ENCODE data around the gene GFRA1. TPM values are rescaled to one million over a fixed set of nuclear protein-coding genes. Genes with fewer than 3 reads are reported as not detected.

GFRA1 gene
- total and polyA plus RNA-seq, 2 donors (not counting 1 experiment from before 2014, with no cell fraction given), result not detected

GRCh38 chr10:116133634-116134033, 139.4 kb downstream of the GFRA1 start:
- no peak overlapping the region for H3K4me3 ChIP-seq (ENCODE audit: control extremely low read depth in 1 of 5, extremely low read depth in 1 of 5, insufficient read depth in 1 of 5, low read depth in 2 of 5, low read length in 4 of 5)
- H3K9ac ChIP-seq (ENCODE audit: low read length), result no peak overlapping the region
- H3K9me3 ChIP-seq (ENCODE audit: control extremely low read depth in 1 of 3, control insufficient read depth in 2 of 3, insufficient read depth in 1 of 3, low read length in 2 of 3), result peaks cover 0 to 5% (median 0%) of the 10 kb centered on the region in 3 donors
- Mint-ChIP-seq H3K9me3 (ENCODE audit: insufficient read depth) (peaks cover 2% of the 10 kb centered on the region), H3K4me3 (no peak overlapping the region), H3K4me1 (no peaks in the 10 kb centered on the region), H3K27ac (no peak overlapping the region), H3K27me3 (no peaks in the 10 kb centered on the region)
- no peak for ATAC-seq (ENCODE audit: low read depth)
- no peak overlapping the region for H2AFZ ChIP-seq (ENCODE audit: insufficient read depth, low read depth, low read length, poor library complexity, severe bottlenecking)
- H3K79me2 ChIP-seq (ENCODE audit: control insufficient read depth, insufficient read depth, low read length), result no peaks in the 10 kb centered on the region
- no peak overlapping the region for H3K4me2 ChIP-seq (replicated peaks; ENCODE audit: low read depth, low read length, poor library complexity, severe bottlenecking)
- intact Hi-C loops (cut with micrococcal nuclease), result no loop called here
- ChIA-PET CTCF (no interaction called here), POLR2A (no interaction called here)
- WGBS (ENCODE audit: insufficient coverage), result 81% methylated on average over 4 of the region's 7 CpGs
- TF ChIP-seq EZH2 (IDR thresholded peaks at IDR 0.05; ENCODE audit: borderline replicate concordance, insufficient read depth, low read depth, low read length, poor library complexity, severe bottlenecking) (no peak), CTCF (IDR thresholded peaks at IDR 0.05) (no peak)
- no peak overlapping the region for H3K27ac ChIP-seq (ENCODE audit: low read length in 2 of 2)
- no peaks in the 10 kb centered on the region for H3K36me3 ChIP-seq (replicated peaks in 1 of 2; ENCODE audit: control extremely low read depth in 1 of 2, control insufficient read depth in 1 of 2, extremely low read depth in 1 of 2, insufficient read depth in 2 of 2, low read length in 1 of 2)
- no peaks in the 10 kb centered on the region for H3K4me1 ChIP-seq (ENCODE audit: control insufficient read depth in 2 of 2, insufficient read depth in 2 of 2, low read length in 2 of 2)
- DNase-seq, result no peak
- no peaks in the 10 kb centered on the region for H3K27me3 ChIP-seq (replicated peaks in 1 of 4; ENCODE audit: control extremely low read depth in 1 of 4, control insufficient read depth in 3 of 4, insufficient read depth in 4 of 4, low read length in 3 of 4)
- H4K20me1 ChIP-seq (ENCODE audit: control insufficient read depth, insufficient read depth, low read length, poor library complexity, severe bottlenecking), result no peaks in the 10 kb centered on the region

- ATAC-seq (ENCODE audit: low read depth), result no peak
- intact Hi-C loops (cut with micrococcal nuclease), result no loop called here
- TF ChIP-seq CTCF (IDR thresholded peaks at IDR 0.05) (no peak), EZH2 (IDR thresholded peaks at IDR 0.05; ENCODE audit: borderline replicate concordance, insufficient read depth, low read depth, low read length, poor library complexity, severe bottlenecking) (no peak)
- no peak overlapping the region for H3K4me2 ChIP-seq (replicated peaks; ENCODE audit: low read depth, low read length, poor library complexity, severe bottlenecking)
- no peaks in the 10 kb centered on the region for H3K79me2 ChIP-seq (ENCODE audit: control insufficient read depth, insufficient read depth, low read length)
- H3K27ac ChIP-seq (ENCODE audit: low read length in 2 of 2), result no peak overlapping the region
- no peak overlapping the region for H3K4me3 Mint-ChIP-seq
- ChIA-PET POLR2A (no interaction called here), CTCF (no interaction called here)
- peaks cover 0 to 5% (median 0%) of the 10 kb centered on the region in 3 donors for H3K9me3 ChIP-seq (ENCODE audit: control extremely low read depth in 1 of 3, control insufficient read depth in 2 of 3, insufficient read depth in 1 of 3, low read length in 2 of 3)
- H3K4me1 ChIP-seq (ENCODE audit: control insufficient read depth in 2 of 2, insufficient read depth in 2 of 2, low read length in 2 of 2), result no peaks in the 10 kb centered on the region
- H4K20me1 ChIP-seq (ENCODE audit: control insufficient read depth, insufficient read depth, low read length, poor library complexity, severe bottlenecking), result no peaks in the 10 kb centered on the region
- peaks cover 2% of the 10 kb centered on the region for H3K9me3 Mint-ChIP-seq (ENCODE audit: insufficient read depth)
- H3K9ac ChIP-seq (ENCODE audit: low read length), result no peak overlapping the region
- no peak overlapping the region for H3K4me3 ChIP-seq (ENCODE audit: control extremely low read depth in 1 of 5, extremely low read depth in 1 of 5, insufficient read depth in 1 of 5, low read depth in 2 of 5, low read length in 4 of 5)
- H3K4me1 Mint-ChIP-seq, result no peaks in the 10 kb centered on the region
- no peak for DNase-seq
- 61% methylated on average over 7 of the region's 13 CpGs for WGBS (ENCODE audit: insufficient coverage)
- H3K27ac Mint-ChIP-seq, result no peak overlapping the region
- H3K27me3 ChIP-seq (replicated peaks in 1 of 4; ENCODE audit: control extremely low read depth in 1 of 4, control insufficient read depth in 3 of 4, insufficient read depth in 4 of 4, low read length in 3 of 4), result no peaks in the 10 kb centered on the region
- H3K36me3 ChIP-seq (replicated peaks in 1 of 2; ENCODE audit: control extremely low read depth in 1 of 2, control insufficient read depth in 1 of 2, extremely low read depth in 1 of 2, insufficient read depth in 2 of 2, low read length in 1 of 2), result no peaks in the 10 kb centered on the region
- no peaks in the 10 kb centered on the region for H3K27me3 Mint-ChIP-seq
- H2AFZ ChIP-seq (ENCODE audit: insufficient read depth, low read depth, low read length, poor library complexity, severe bottlenecking), result no peak overlapping the region
Measured at GRCh38 chr10:116132780-116133399, 140.1 kb downstream of the GFRA1 start.

Measured in B cell (primary cell).